Body of pancreas (tissue), 4 donors: ENCODE measurements around the gene RFTN2.

Experiments used
- POLR2A ChIP-seq, 3 donors: fragments of 450-650 bp; IDR thresholded peaks; one replicate each; pipeline ENCODE4 v1.6.1; 2016; ENCODE audit warnings: antibody characterized with exemption in 3 of 3, mild to moderate bottlenecking in 2 of 3
- TF ChIP-seq, protein P1 (sequence below), 7 experiments: fragments of 450-650 bp in 4 of 7; fragments of 200-600 bp in 3 of 7; sonication (generic) in 3 of 7; IDR thresholded peaks; one replicate each; pipeline ENCODE4 v1.5.1; 2016 to 2019; ENCODE audit warnings: antibody characterized with exemption in 7 of 7

DNA sequence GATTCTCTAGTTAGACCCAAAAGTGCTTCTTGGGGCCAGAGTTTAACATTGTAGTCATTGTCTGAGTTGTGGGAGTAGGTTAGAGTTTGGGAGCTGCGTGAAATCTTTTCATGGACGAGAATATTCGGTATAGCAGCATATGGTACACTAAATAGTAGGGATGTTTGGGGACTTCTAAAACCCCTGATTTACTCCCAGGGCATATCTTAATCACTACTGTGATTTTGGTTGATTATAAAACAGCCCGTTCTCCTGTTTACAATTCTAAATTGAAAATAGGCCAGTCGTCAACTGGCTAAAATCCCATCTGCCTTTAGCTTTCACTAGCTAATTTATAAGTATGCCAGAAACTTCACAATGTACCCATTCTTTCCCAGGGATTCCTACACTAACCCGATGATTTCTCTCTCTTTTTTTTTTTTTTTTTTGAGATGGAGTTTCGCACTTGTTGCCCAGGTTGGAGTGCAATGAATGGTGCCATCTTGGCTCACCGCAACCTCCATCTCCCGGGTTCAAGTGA is 115.2 kb downstream of the RFTN2 start:
- TF ChIP-seq, protein P1, sequence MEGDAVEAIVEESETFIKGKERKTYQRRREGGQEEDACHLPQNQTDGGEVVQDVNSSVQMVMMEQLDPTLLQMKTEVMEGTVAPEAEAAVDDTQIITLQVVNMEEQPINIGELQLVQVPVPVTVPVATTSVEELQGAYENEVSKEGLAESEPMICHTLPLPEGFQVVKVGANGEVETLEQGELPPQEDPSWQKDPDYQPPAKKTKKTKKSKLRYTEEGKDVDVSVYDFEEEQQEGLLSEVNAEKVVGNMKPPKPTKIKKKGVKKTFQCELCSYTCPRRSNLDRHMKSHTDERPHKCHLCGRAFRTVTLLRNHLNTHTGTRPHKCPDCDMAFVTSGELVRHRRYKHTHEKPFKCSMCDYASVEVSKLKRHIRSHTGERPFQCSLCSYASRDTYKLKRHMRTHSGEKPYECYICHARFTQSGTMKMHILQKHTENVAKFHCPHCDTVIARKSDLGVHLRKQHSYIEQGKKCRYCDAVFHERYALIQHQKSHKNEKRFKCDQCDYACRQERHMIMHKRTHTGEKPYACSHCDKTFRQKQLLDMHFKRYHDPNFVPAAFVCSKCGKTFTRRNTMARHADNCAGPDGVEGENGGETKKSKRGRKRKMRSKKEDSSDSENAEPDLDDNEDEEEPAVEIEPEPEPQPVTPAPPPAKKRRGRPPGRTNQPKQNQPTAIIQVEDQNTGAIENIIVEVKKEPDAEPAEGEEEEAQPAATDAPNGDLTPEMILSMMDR (IDR thresholded peaks at IDR 0.05), result no peak
- TF ChIP-seq POLR2A (IDR thresholded peaks at IDR 0.05), result no peak
